Fibroblast of skin of back (primary cell): ENCODE data around the gene SPATA17.

ENCODE experiments used
- DNase-seq: peaks from one replicate; pipeline ENCODE4 v3.0.0-alpha.2; 2013

Gene SPATA17

DNA sequence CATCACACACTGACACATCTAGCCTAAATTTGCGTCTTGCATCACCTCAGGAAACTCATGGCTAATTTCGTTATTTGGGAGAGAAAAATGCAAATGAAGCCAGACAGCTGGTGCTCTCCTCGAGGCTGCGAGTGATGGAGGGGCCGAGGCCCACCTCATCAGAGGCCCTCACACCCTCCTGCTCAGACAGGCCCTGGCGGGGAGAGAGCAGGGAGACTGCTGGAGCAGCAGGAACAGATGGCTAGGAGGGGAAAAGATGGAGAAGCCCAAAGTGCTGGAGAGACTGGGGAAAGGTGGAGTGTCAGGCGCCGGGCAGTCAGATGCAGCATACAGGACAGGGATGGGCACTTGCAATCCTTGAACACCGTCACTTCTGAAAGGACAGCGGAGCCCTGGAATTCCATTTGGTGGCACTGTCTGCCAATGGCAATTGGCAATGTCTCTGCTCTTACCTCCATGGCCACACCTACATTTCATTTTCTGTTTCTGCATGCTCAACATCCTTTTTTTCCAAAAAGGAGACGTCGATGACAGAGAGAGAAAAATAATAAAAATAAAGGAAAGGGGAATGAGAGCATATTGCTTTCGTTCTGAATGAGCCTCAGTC is 286.2 kb downstream of the SPATA17 start:
- DNase-seq: no peak

DNA sequence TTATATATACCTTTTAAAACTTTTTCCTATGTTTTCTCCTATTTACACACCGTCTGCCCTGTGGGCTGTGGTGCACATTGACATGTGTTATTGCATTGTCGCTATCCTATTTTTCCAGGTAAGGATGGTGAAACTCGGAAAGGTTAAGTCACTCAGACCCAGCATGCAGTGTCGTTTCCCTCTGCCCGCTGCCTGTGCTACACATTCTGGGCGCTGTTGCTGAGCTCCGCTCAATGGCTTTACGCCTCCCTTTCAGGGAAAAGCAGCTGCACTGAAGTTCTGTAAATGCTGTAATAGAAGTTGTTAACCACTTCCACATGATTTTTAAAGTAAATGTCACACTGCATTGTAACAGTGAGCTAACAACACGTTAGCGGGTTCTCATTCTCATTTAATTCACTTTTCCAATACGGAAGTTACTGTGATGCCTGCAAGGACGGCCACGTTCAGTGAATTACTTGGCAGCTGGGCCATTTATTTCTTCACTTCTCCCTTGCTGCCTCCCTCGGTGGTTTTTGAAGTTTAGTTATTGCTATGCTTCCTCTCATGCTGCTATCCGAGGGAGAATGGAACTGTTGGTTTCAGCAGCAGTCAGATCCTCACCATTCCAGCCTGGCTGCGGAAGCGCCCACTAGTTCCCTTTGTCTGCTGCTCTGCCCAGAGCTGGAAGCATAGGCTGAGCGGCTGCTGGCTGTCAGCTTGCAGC is 288.7 kb downstream of the SPATA17 start:
- no peak for DNase-seq
